Forelimb muscle (tissue), 1 donor: ENCODE results near the gene PSMA1. TPM values are rescaled to one million over a fixed set of nuclear protein-coding genes. Genes with fewer than 3 reads are reported as not detected.

Source experiments
- polyA plus RNA-seq: library from polyadenylated mRNA; unstranded; fragments of 120-200 nt; gene quantifications from one replicate; pipeline ENCODE4 v1.2.1, GENCODE V29; 2013; ENCODE audit not compliant: insufficient read length

The PSMA1 gene
- polyA plus RNA-seq, 1 donor = 118 TPM

Other genes with a start within 250 kb of the PSMA1 start
- 46.6 TPM for gene RRAS2, start 161.2 kb downstream of the PSMA1 start, polyA plus RNA-seq
- 83.1 TPM for gene COPB1, start 20.6 kb downstream of the PSMA1 start, polyA plus RNA-seq
- 0.96 TPM for gene PDE3B, start 123.4 kb upstream of the PSMA1 start, polyA plus RNA-seq